Measurements from ENCODE around the gene METRNL.
"Not testable (repeated sequence)": the region's sequence is repeated elsewhere in the genome, so short reads cannot be mapped to it uniquely, and the experiment has no call there.

Gene METRNL

GRCh38 chr17:83140249-83140566, 60.8 kb downstream of the METRNL start:
- not testable (repeated sequence) for DNase-seq (ENCODE audit: low spot score)

DNA sequence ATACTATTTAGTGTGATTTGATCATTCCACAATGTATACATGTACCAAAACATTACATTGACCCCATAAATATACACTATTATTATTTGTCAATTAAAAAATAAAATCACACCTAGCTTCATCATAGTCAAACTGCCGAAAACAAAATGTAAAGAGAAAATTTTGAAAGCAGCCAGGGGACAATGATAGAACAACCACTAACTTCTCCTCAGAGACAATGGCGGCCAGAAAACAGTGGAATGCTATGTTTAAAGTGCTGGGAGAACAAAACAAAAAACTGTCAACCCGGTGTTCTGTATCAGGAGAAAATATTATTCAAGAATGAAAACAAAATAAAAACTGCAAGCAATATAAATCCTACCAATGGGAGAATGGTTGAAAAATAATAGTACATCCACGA, 63.2 kb downstream of the METRNL start:
- no peak for DNase-seq (ENCODE audit: low spot score)

DNA sequence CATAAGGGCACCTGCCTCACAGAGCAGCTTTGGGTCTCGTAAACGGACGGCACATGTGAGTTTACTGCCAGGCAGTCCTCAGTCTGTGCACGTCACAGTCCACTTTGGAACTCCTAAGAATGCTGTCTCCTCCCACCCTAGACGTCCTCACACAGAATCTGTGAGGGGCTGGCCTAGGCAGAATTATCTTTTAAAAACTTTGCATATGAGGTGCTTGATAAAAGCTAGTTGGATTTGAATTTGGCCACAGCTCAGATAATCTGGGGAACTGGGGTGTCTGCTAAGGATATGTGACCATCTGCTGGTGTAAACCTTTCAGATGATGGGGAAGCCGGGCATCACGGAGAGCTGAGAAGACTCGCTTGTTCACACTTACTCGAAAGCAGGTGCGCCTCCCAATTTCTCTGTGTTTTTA, 64.4 kb downstream of the METRNL start:
- DNase-seq (ENCODE audit: low spot score), result no peak
